HL-60/S4 (cell line): ENCODE results near the gene GUSB.

Source experiments
- in situ Hi-C: fragments of 300-500 bp; cut with MboI; formaldehyde crosslinking; loops from 2 replicates; pipeline ENCODE4 v1.14.3; 2022; ENCODE audit warnings: low sequenced_read_pairs

Gene GUSB

GRCh38 chr7:65937296-65937695 is 44.7 kb downstream of the GUSB start:
- in situ Hi-C loops: no loop called here

- in situ Hi-C loops: no loop called here
These were observed 50.3 kb downstream of the GUSB start for GRCh38 chr7:65931685-65932084.

GRCh38 chr7:65927489-65928448 is 54.2 kb downstream of the GUSB start:
- in situ Hi-C loops: no loop called here

GRCh38 chr7:65926588-65926987 is 55.4 kb downstream of the GUSB start:
- in situ Hi-C loops: no loop called here

- in situ Hi-C loops: no loop called here
These were observed 57.0 kb downstream of the GUSB start for GRCh38 chr7:65925040-65925439.

- in situ Hi-C loops: no loop called here
These were observed 57.8 kb downstream of the GUSB start for GRCh38 chr7:65924193-65924592.

GRCh38 chr7:65923316-65923715 is 58.7 kb downstream of the GUSB start:
- in situ Hi-C loops: no loop called here

- in situ Hi-C loops: no loop called here
These were observed 65.9 kb downstream of the GUSB start for GRCh38 chr7:65915921-65916657.

GRCh38 chr7:65912237-65912636 is 69.8 kb downstream of the GUSB start:
- in situ Hi-C loops: no loop called here
